Activated B cell treated with CpG ODN at 0.5 μM for 24 hours (primary cell): ENCODE results near the gene PPP1R15A. TPM values are rescaled to one million over a fixed set of nuclear protein-coding genes. Genes with fewer than 3 reads are reported as not detected.
"Not testable (repeated sequence)": the region's sequence is repeated elsewhere in the genome, so short reads cannot be mapped to it uniquely, and the experiment has no call there.

Experiments
- ATAC-seq: fragments of 200-7000 bp; cut with Tn5 transposase; one replicate; pipeline ENCODE4 v1.10.0; 2021; ENCODE audit warnings: low read depth, mild to moderate bottlenecking, moderate library complexity
- CTCF ChIA-PET: fragments of 350-600 bp; sonication (Branson Sonifier 250); formaldehyde crosslinking; loops from one replicate; lab custom pipeline; 2021; ENCODE audit warnings: antibody characterized with exemption; lab: Charles Lee
- POLR2A ChIA-PET: fragments of 350-600 bp; sonication (Branson Sonifier 250); formaldehyde crosslinking; loops from one replicate; lab custom pipeline; 2021; ENCODE audit warnings: antibody characterized with exemption; lab: Charles Lee
- DNase-seq: peaks from one replicate; pipeline ENCODE4 v3.0.0; 2022
- H3K27ac Mint-ChIP-seq: one replicate; pipeline ENCODE4 v1.8.0; 2020; ENCODE audit warnings: mixed read lengths
- H3K27me3 Mint-ChIP-seq: one replicate; pipeline ENCODE4 v1.8.0; 2021; ENCODE audit warnings: mixed read lengths
- H3K36me3 Mint-ChIP-seq: one replicate; pipeline ENCODE4 v1.8.0; 2021; ENCODE audit warnings: low read depth, mixed read lengths
- H3K4me1 Mint-ChIP-seq: one replicate; pipeline ENCODE4 v1.8.0; 2021; ENCODE audit warnings: mixed read lengths
- H3K4me3 Mint-ChIP-seq: one replicate; pipeline ENCODE4 v1.8.0; 2020; ENCODE audit warnings: mild to moderate bottlenecking, mixed read lengths
- H3K9me3 Mint-ChIP-seq: one replicate; pipeline ENCODE4 v1.8.0; 2020; ENCODE audit warnings: mixed read lengths
- intact Hi-C: fragments of 100-400 bp; cut with micrococcal nuclease; formaldehyde crosslinking; loops from one replicate; pipeline ENCODE4 v1.15.1; 2024
- total RNA-seq: library from RNA; stranded (reverse); gene quantifications from 2 replicates; pipeline ENCODE4 v1.2.3, GENCODE V29; 2022
- TF ChIP-seq, protein P1 (sequence below): fragments of 200-600 bp; IDR thresholded peaks from one replicate; pipeline ENCODE4 v1.8.0; 2022; ENCODE audit warnings: antibody characterized with exemption, mild to moderate bottlenecking

PPP1R15A gene
- total RNA-seq, 1 donor from 2014 or later = 123 TPM

DNA sequence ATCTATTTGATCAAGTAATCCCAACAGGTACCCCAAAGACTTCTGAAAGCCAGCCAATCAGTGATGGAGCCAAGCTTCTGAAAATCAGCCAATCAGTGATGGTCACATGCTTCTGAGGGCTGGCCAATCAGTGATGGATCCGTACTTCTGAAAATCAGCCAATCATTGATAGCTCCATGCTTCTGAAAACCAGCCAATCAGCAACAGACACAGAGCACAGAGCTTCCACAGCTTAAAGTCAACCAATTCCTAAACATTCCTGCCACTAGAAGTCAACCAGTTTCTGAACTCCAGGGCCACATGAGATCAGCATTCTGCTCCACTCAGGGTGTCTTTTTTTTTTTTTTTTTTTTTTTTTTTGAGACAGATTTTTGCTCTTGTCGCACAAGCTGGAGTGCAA, 27.7 kb upstream of the PPP1R15A start:
- Mint-ChIP-seq H3K4me1 (peaks cover 3% of the 10 kb centered on the region), H3K27me3 (no peaks in the 10 kb centered on the region), H3K27ac (no peak overlapping the region), H3K4me3 (no peak overlapping the region), H3K9me3 (no peaks in the 10 kb centered on the region), H3K36me3 (no peaks in the 10 kb centered on the region)
- no peak for DNase-seq
- ChIA-PET POLR2A (interaction anchor here (0.7 to 1.2 kb wide), 3 partner anchors 126 to 367 kb away, joined by 4 to 13 read pairs (median 10); no protein-coding TSS in a partner anchor), CTCF (interaction anchor here (0.9 to 12.1 kb wide), 6 partner anchors 9 to 127 kb away, joined by 3 to 272 read pairs (median 4); partner anchors contain the start of gene HSD17B14)
- TF ChIP-seq, protein P1, sequence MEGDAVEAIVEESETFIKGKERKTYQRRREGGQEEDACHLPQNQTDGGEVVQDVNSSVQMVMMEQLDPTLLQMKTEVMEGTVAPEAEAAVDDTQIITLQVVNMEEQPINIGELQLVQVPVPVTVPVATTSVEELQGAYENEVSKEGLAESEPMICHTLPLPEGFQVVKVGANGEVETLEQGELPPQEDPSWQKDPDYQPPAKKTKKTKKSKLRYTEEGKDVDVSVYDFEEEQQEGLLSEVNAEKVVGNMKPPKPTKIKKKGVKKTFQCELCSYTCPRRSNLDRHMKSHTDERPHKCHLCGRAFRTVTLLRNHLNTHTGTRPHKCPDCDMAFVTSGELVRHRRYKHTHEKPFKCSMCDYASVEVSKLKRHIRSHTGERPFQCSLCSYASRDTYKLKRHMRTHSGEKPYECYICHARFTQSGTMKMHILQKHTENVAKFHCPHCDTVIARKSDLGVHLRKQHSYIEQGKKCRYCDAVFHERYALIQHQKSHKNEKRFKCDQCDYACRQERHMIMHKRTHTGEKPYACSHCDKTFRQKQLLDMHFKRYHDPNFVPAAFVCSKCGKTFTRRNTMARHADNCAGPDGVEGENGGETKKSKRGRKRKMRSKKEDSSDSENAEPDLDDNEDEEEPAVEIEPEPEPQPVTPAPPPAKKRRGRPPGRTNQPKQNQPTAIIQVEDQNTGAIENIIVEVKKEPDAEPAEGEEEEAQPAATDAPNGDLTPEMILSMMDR = no peak
- intact Hi-C loops = no loop called here
- ATAC-seq = no peak

DNA sequence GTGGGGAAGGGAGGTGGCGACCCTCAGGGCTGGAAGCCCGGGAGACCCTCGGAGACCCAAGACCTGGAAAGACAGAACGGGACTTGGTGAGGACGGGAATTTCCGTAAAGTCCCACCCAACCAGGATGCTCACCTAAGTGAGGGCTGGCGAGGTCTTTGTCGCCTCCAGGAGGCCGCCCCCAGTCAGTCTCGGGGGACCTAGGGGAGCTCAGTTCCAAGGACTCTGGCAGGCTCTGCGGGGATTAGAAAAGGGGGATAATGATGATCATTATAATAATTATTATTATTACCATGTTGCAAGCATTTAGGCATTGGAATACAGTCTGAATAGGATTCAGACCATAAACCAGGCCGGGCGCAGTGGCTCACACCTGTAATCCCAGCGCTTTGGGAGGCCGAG, 26.8 kb upstream of the PPP1R15A start:
- Mint-ChIP-seq H3K36me3 (no peaks in the 10 kb centered on the region), H3K4me3 (no peak overlapping the region), H3K9me3 (no peaks in the 10 kb centered on the region), H3K4me1 (peaks cover 3% of the 10 kb centered on the region), H3K27ac (no peak overlapping the region), H3K27me3 (no peaks in the 10 kb centered on the region)
- ATAC-seq = no peak
- no peak for DNase-seq
- ChIA-PET CTCF (interaction anchor here (0.9 to 12.1 kb wide), 5 partner anchors 9 to 126 kb away, joined by 3 to 272 read pairs (median 3); partner anchors contain the start of gene HSD17B14), POLR2A (interaction anchor here (0.5 to 1.2 kb wide), 5 partner anchors 34 to 1361 kb away, joined by 3 to 8 read pairs (median 4); partner anchors contain the start of gene KPTN)
- intact Hi-C loops = no loop called here
- TF ChIP-seq, protein P1 = no peak

DNA sequence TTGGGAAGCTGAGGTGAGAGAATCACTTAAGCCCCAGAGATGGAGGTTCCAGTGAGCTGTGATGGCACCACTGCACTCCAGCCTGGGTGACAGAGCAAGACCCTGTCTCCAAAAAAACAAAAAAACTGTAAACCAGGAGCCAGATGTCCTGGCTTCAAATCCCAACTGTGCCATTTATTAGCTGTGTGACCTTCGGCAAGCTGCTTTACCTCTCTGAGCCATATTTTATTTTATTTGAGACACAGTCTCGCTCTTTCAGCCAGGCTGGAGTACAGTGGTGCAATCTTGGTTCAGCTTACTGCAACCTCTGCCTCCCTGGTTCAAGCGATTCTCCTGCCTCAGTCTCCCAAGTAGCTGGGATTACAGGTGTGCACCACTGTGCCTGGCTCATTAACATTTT, 25.6 kb upstream of the PPP1R15A start:
- H3K27ac Mint-ChIP-seq, H3K27me3 Mint-ChIP-seq, H3K9me3 Mint-ChIP-seq, H3K36me3 Mint-ChIP-seq, ATAC-seq, DNase-seq, H3K4me1 Mint-ChIP-seq, H3K4me3 Mint-ChIP-seq, intact Hi-C loops: not testable (repeated sequence)
- ChIA-PET POLR2A (interaction anchor here (0.5 to 0.9 kb wide), 3 partner anchors 8 to 158 kb away, joined by 3 to 7 read pairs (median 3); no protein-coding TSS in a partner anchor), CTCF (interaction anchor here (1.6 to 12.1 kb wide), 2 partner anchors 10 to 55 kb away, joined by 4 to 272 read pairs; partner anchors contain the start of gene HSD17B14)

DNA sequence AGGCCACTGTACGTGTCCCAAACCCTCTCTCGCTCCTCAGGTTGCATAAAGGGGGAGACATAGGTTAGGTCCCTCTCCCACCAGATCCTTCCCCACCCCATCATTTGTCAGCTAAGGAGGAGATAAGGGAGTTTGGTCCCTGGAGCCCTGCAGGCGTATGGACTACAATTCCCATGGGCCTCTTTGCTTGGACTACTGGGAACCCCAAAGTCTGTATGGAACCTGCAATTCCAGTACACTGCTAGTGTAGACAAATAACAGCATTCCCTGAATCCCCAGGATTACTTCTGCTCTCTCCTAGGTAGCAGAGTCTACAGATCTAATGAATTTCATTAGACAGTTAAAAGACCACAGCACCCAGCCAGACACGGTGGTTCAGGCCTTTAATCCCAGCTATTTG, 19.9 kb upstream of the PPP1R15A start:
- H3K9me3 Mint-ChIP-seq = no peaks in the 10 kb centered on the region
- POLR2A ChIA-PET = interaction anchor here (0.6 kb wide), 1 partner anchor 16 kb away, joined by 6 read pairs; the partner anchor contains the start of gene HSD17B14
- TF ChIP-seq, protein P1 = no peak
- no peak overlapping the region for H3K4me3 Mint-ChIP-seq
- intact Hi-C loops = no loop called here
- no peak overlapping the region for H3K27ac Mint-ChIP-seq
- no peaks in the 10 kb centered on the region for H3K4me1 Mint-ChIP-seq
- DNase-seq = no peak
- CTCF ChIA-PET = interaction anchor here (2.2 kb wide), 1 partner anchor 10 kb away, joined by 9 read pairs; no protein-coding TSS in a partner anchor
- H3K36me3 Mint-ChIP-seq = no peaks in the 10 kb centered on the region
- no peak for ATAC-seq
- H3K27me3 Mint-ChIP-seq = no peaks in the 10 kb centered on the region

DNA sequence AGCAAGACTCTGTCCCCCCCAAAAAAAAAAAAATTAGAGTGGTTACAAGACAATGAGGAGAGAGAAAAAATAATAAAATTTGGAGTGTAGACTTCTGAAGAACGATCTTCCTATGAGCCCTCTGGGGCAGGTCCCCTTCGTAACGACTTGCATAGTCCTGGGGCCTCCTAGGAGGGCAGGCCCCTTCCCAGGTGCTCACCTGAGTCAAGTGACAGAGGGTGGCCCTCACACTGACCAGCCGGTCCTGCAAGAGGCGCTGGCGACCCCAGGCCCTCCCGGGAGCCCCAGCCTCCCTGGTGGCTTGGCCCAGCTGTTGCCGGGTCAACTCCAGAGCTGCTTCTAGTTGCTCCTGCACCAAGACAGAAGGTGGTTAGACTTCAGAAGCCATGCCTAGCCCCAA, 18.7 kb upstream of the PPP1R15A start:
- ATAC-seq = no peak
- intact Hi-C loops = no loop called here
- no peaks in the 10 kb centered on the region for H3K9me3 Mint-ChIP-seq
- ChIA-PET CTCF (interaction anchor here (0.6 kb wide), 1 partner anchor 154 kb away, joined by 3 read pairs; no protein-coding TSS in a partner anchor), POLR2A (no interaction called here)
- H3K4me3 Mint-ChIP-seq = no peak overlapping the region
- no peak for DNase-seq
- peaks cover under 1% of the 10 kb centered on the region for H3K4me1 Mint-ChIP-seq
- H3K36me3 Mint-ChIP-seq = no peaks in the 10 kb centered on the region
- H3K27me3 Mint-ChIP-seq = no peaks in the 10 kb centered on the region
- TF ChIP-seq, protein P1 = no peak
- H3K27ac Mint-ChIP-seq = no peak overlapping the region
